Right atrium auricular region (tissue), 2 donors: Measurements from ENCODE around the gene RHBDF2. TPM values are rescaled to one million over a fixed set of nuclear protein-coding genes. Genes with fewer than 3 reads are reported as not detected.

ENCODE experiments used
- DNase-seq: peaks from one replicate; pipeline ENCODE4 v3.0.0-alpha.2; 2019; ENCODE audit warnings: low spot score
- H3K27ac ChIP-seq, 2 donors: fragments of 200-600 bp; sonication (generic); 1 replicate in 1 of 2; 2 replicates in 1 of 2; pipeline ENCODE4 v1.5.1; 2016 to 2019
- H3K27me3 ChIP-seq, 2 donors: fragments of 200-600 bp; sonication (generic); one replicate each; pipeline versions ENCODE4 v1.5.1 to v1.6.0; 2017 to 2019
- H3K36me3 ChIP-seq: fragments of 200-600 bp; sonication (generic); one replicate; pipeline ENCODE4 v1.5.1; 2016
- H3K4me1 ChIP-seq, 2 donors: fragments of 200-600 bp; sonication (generic); one replicate each; pipeline versions ENCODE4 v1.5.1 to v1.6.0; 2017 to 2019
- H3K4me3 ChIP-seq, 2 donors: fragments of 200-600 bp; sonication (generic); 1 replicate in 1 of 2; 2 replicates in 1 of 2; pipeline ENCODE4 v1.5.1; 2017 to 2019; ENCODE audit warnings: mild to moderate bottlenecking in 1 of 2, moderate library complexity in 1 of 2
- H3K9me3 ChIP-seq, 2 donors: fragments of 200-600 bp; sonication (generic); one replicate each; pipeline ENCODE4 v1.5.1; 2019
- CTCF ChIP-seq, 2 donors: fragments of 200-600 bp; sonication (generic); IDR thresholded peaks; one replicate each; pipeline ENCODE4 v1.5.1; 2019; ENCODE audit warnings: antibody characterized with exemption in 2 of 2
- total RNA-seq, 2 donors: library from RNA; depleted of rRNA; stranded (reverse); fragments of >200 nt; gene quantifications; one replicate each; pipeline ENCODE4 v1.1.0, GENCODE V29; 2016

RHBDF2 gene
- total RNA-seq, 2 donors from 2014 or later: 13.6 to 14.8 TPM

- DNase-seq: no peak
- Histone ChIP-seq H3K4me1 (peaks cover 0 to 75% of the 10 kb centered on the region in 2 donors), H3K9me3 (no peaks in the 10 kb centered on the region), H3K36me3 (no peaks in the 10 kb centered on the region), H3K27ac (peak overlapping the region; percentile 93 to 94), H3K27me3 (no peaks in the 10 kb centered on the region), H3K4me3 (no peak overlapping the region)
- no peak for TF ChIP-seq CTCF (IDR thresholded peaks at IDR 0.05)
Measured at GRCh38 chr17:76444518-76445311, 56.5 kb downstream of the RHBDF2 start.

GRCh38 chr17:76442341-76443338, 58.6 kb downstream of the RHBDF2 start:
- H3K4me1 ChIP-seq: peaks cover 0 to 59% of the 10 kb centered on the region in 2 donors
- no peaks in the 10 kb centered on the region for H3K27me3 ChIP-seq
- DNase-seq: no peak
- no peak for TF ChIP-seq CTCF (IDR thresholded peaks at IDR 0.05)
- peak overlapping the region in 1 of 2 donors; percentile 54 for H3K27ac ChIP-seq
- H3K4me3 ChIP-seq: no peak overlapping the region
- H3K9me3 ChIP-seq: no peaks in the 10 kb centered on the region
- H3K36me3 ChIP-seq: no peaks in the 10 kb centered on the region

GRCh38 chr17:76441686-76442340, 59.4 kb downstream of the RHBDF2 start:
- H3K27me3 ChIP-seq: no peaks in the 10 kb centered on the region
- H3K9me3 ChIP-seq: no peaks in the 10 kb centered on the region
- no peak for TF ChIP-seq CTCF (IDR thresholded peaks at IDR 0.05)
- H3K4me1 ChIP-seq: peaks cover 0 to 50% of the 10 kb centered on the region in 2 donors
- H3K27ac ChIP-seq: peak overlapping the region in 1 of 2 donors; percentile 54
- H3K36me3 ChIP-seq: no peaks in the 10 kb centered on the region
- no peak overlapping the region for H3K4me3 ChIP-seq
- no peak for DNase-seq

GRCh38 chr17:76440751-76441362, 60.4 kb downstream of the RHBDF2 start:
- TF ChIP-seq CTCF (IDR thresholded peaks at IDR 0.05): no peak
- H3K36me3 ChIP-seq: no peaks in the 10 kb centered on the region
- H3K4me1 ChIP-seq: peaks cover 0 to 41% of the 10 kb centered on the region in 2 donors
- H3K27me3 ChIP-seq: no peaks in the 10 kb centered on the region
- H3K27ac ChIP-seq: peak overlapping the region in 1 of 2 donors; percentile 47
- no peaks in the 10 kb centered on the region for H3K9me3 ChIP-seq
- H3K4me3 ChIP-seq: no peak overlapping the region
- DNase-seq: no peak

GRCh38 chr17:76439314-76439928, 61.8 kb downstream of the RHBDF2 start:
- DNase-seq: no peak
- H3K9me3 ChIP-seq: no peaks in the 10 kb centered on the region
- no peaks in the 10 kb centered on the region for H3K27me3 ChIP-seq
- TF ChIP-seq CTCF (IDR thresholded peaks at IDR 0.05): no peak
- H3K4me3 ChIP-seq: no peak overlapping the region
- H3K4me1 ChIP-seq: peaks cover 0 to 32% of the 10 kb centered on the region in 2 donors
- no peaks in the 10 kb centered on the region for H3K36me3 ChIP-seq
- peak overlapping the region; percentile 32 to 37 for H3K27ac ChIP-seq
